Activated naive CD4-positive, alpha-beta T cell treated with anti-CD3 and anti-CD28 coated beads, Interleukin-2, amount 10 ng/mL, durations not matched to agents 5 hours and 36 hours (primary cell): ENCODE measurements around the gene CZIB. TPM values are rescaled to one million over a fixed set of nuclear protein-coding genes. Genes with fewer than 3 reads are reported as not detected.

Experiments
- total RNA-seq, 2 experiments: library from RNA; stranded (reverse); gene quantifications; one replicate each; pipeline ENCODE4 v1.2.3, GENCODE V29; 2021

Gene CZIB
- total RNA-seq: 10 to 100 TPM; 42.9 to 43.2 TPM

GRCh38 chr1:53220171-53220961 lies at the start of gene CZIB:
TSS of gene CZIB (minus strand) at chr1:53220634. CDS start at chr1:53220575, 59 bp downstream.

GRCh38 chr1:53238197-53239155 lies 18.0 kb upstream of the CZIB start, which contains the start of gene MAGOH:
TSS of gene MAGOH (minus strand) at chr1:53238518. CDS start at chr1:53238448, 70 bp downstream.

GRCh38 chr1:53196485-53197290 lies 23.7 kb downstream of the CZIB start, which contains the start of gene CPT2:
TSS of gene CPT2 (plus strand) at chr1:53196824. CDS start at chr1:53196944, 120 bp downstream.

Other genes starting within 250 kb of the CZIB start
- not detected for gene PODN, start 158.4 kb downstream of the CZIB start, total RNA-seq
- gene SLC1A7, start 78.0 kb downstream of the CZIB start, total RNA-seq: not detected
- gene CPT2, start 23.8 kb downstream of the CZIB start, total RNA-seq: 10 to 100 TPM; 13.3 to 14.8 TPM
- 10 to 100 TPM; 59.9 to 72.7 TPM for gene MAGOH, start 17.9 kb upstream of the CZIB start, total RNA-seq
- gene LRP8, start 107.4 kb upstream of the CZIB start, total RNA-seq: 10 to 100 TPM; 37.3 to 37.5 TPM
- gene DMRTB1, start 238.8 kb upstream of the CZIB start, total RNA-seq: not detected